HG03095 (cell line): Measurements from ENCODE around the gene KIF12.
"Not testable (repeated sequence)": the region's sequence is repeated elsewhere in the genome, so short reads cannot be mapped to it uniquely, and the experiment has no call there.

Source experiments
- ATAC-seq: cut with Tn5 transposase; IDR thresholded peaks from one replicate; pipeline ENCODE4 v1.9.1; 2021; ENCODE audit warnings: moderate library complexity; ENCODE audit not compliant: unreplicated experiment

Gene KIF12

DNA sequence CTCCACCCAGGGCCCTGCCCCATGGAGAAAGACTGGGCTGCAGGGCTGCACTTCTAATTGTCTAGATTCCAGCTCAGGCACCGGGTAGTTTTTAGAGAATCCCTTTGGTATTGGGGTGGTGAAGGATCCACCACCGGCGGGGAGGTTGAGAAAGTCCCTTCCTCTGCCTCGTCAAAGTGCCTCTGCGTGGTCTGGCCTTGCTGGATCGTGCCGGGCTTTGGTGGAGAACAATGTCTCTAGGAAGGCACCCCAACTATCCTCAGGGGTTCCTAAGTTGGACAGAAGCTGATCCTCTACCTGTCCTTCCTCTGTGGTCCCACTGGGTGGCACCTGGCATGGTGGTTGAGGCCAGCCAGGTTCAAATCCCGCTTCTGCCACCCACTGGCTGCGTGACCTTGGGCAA, 13.7 kb downstream of the KIF12 start:
- no peak for ATAC-seq

DNA sequence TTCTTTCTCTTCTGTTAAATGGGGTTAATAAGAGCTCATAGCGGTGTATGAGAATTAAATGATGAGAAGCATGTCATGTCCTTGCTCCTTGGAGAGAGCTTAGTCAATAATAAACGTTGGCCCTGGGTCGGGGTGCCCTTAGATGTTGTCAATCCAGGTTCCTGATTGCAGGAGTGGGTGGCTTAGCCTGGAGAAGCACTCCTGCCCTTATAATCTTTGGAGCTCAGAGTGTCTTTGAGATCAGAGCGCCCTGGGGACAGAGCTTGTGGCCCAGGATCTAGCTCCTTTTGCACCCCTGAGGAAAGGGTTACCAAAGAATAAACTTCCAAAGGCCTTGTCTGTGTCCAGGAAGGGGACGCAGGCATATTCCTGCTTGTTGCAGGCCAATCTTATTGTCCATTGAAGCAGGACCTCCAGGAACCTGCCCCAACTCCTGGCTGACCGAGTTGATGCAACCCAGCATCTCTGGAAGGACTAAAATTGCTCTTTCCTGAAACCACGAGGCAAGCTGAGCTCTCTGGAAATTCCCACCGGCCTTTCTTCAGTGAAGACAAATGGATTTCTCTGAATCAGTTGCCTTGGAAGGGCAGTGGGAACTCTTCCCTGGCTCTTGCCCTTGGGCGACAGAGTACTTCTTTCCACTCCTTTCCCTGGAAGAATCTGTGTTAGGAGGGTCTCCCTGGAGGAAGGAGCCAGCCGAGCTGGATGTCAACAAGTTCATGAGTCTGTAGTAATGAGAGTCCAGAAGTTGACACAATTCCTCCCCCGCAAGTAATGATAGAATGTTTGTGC, 14.6 kb downstream of the KIF12 start:
- ATAC-seq: no peak

DNA sequence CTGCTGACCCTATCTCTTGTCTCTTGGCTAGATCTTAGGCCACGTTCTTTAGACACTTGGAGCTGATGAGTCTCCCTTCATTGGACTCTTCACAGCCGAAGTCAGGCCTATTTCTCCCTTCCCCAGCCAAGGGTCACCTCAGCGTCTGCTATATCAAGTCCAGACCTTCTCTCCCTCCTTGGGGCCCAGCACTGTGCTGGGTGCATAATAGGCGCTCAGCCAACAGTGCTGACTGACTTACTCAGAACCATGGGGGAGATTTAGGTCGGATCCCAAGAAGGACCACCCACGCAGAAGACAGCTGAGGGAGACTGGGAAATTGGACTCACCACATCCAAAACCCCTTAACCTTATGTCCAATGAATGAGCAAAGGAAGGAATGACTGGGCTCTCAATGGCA, 15.4 kb downstream of the KIF12 start:
- ATAC-seq: no peak

DNA sequence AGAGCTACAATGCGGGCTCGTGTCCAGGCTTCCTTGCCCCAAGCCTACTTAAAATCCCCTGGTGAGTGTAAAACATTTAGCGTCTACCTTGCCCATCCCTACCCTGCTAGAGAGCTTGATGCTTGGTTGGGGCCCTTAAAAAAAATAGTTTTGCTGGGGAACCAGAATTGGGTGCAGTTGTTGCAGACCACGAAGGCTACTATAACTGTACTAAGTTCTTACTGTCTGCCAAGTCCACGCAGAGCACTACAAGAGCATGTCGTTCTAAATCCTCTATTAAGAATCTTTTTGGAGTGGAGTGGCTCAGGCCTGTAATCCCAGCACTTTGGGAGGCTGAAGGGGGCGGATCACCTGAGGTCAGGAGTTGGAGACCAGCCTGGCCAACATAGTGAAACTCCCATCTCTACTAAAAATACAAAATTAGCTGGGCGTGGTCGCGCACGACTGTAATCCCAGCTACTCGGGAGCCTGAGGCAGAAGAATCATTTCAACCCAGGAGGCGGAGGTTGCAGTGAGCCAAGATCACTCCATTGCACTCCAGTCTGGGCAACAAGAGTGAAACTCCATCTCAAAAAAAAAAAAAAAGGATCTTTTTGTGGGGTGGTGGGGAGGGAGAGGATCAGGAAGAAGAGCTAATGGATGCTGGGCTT, 16.2 kb downstream of the KIF12 start:
- not testable (repeated sequence) for ATAC-seq

DNA sequence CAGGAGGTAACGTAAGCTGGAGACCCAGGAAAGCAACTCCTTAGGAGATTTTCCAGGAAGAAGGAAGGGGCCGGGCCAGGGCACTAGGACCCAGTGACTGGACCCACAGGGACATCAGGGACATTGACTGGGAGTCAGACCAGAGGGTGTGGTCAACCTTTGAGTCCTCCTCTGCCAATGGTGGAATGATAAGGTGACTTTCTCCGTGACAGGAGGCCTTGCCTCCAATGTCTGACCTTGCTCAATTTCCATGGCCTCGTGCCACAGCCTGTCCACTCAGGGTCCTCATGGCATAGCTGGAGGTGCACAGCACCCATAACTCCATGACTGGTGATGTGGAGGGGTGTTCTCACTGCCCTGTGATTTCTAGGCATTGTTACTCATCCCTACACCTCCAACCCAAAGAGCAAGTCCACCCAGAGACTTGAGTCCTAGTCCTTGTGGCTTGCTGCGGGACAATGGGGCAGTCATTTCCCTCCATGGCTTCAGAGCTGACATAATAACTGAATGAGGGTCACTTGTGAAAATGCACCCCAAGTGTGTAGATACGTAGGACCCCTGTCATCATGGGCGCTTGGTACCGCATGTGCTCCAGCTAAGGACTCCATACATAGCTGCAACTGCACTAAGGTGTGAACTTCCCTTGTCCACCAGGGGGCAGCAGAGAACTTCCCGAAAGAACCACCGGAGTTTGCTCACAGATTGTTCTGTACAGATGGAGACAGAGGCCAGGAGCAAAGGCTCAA, 16.9 kb downstream of the KIF12 start:
- peak; percentile 77 for ATAC-seq

DNA sequence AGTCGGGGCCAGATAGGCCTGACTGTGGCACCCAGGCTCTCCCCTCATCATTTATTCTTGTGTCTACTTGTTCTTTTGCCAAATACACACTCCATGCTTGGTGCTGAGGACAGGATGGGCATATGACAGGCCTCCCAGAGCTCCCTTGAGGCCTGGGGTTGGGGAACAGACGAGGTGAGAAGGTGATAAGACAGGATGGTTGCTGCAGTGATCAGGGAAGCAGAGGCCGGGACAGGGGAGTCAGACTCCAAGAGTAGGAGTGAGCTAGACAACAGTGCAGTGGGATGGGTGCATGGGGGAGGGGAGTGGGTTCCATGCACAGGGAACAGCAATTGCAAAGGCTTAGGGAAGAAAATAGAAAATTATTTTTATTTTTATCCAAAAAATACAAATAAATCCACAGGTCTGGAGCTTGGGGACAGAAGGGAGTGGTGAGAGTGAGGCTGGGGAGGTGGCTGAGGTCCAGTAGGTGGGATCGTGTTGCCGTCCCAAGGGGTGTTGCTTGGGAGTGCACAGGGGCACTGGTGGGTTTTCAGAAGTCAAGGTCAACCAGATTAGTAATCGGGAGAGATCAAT, 17.6 kb downstream of the KIF12 start:
- no peak for ATAC-seq

DNA sequence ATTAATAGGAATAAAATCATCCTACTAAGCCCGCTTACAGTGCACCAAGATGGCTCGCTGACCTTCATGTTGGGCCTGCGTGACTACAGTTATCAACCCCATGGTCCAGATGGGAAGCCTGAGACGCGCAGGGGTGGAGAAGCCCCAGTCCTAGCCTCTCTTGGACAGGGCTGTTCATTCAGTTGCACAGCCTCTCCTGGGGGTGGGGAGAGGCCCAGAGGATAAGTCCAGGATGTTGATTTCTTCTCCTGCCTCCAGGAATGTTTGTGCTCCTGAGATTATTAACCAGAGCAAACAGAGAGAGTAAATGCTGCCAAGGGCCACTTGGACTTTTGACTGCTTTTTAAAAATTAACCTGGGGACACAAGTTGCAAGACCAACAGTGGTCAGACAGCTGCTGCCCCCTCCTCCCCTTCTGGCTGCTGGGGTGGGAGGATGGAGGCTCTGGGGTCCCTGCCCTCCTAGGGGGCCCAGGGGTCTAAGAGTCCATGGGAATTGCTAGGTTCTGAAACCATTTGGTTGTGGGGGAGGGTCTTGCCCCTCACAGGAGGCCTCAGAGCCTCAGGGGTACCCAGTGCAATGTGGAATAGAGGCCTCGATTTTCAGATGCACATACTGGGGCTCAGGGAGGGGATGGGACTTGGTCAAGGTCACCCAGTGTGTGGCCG, 18.2 kb downstream of the KIF12 start:
- no peak for ATAC-seq

DNA sequence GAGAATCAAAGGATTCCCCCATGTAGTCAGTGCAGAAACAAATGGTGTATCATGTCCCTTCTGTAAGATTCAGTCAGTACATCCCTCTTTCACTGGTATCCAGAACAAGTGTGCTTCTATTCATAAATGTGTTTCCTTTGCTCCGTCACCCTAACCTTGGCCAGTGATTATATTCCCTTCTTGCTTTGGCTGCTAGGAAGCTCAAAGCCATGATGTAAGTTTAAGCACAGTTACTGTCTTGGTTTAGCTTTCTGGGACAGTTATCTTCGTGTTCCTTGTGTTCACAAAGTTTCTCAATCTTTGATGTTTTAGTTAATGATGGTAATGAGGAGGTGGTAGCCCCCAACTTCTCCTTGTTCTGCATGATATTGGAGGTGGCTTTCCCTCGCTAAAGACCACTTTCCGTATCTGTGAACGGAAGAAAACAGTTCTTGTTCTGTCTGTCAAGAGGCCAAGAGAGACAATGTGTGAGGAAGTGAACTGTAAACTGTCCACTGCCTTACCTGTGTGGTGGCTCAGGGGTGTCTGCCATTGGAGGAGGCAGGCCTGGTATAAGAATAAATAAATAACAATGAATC, 18.8 kb downstream of the KIF12 start:
- no peak for ATAC-seq

DNA sequence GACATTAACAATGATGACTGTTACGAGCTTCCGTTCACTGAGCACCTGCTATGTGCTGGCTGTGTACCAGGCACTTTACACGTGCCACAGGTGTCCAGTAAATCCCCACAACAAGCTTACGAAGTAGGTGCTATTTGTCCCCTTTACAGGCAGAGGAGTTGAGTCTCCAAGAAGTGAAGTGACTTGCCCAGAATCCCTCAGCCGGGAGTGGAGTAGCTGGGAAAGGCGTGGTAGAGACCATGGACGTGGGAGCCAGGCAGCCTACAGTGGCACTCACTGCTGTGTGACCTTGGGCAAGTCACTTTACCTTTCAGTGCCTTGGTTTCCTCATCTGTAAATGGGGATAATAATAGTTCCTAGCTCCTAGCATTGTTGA, 20.3 kb downstream of the KIF12 start:
- no peak for ATAC-seq

DNA sequence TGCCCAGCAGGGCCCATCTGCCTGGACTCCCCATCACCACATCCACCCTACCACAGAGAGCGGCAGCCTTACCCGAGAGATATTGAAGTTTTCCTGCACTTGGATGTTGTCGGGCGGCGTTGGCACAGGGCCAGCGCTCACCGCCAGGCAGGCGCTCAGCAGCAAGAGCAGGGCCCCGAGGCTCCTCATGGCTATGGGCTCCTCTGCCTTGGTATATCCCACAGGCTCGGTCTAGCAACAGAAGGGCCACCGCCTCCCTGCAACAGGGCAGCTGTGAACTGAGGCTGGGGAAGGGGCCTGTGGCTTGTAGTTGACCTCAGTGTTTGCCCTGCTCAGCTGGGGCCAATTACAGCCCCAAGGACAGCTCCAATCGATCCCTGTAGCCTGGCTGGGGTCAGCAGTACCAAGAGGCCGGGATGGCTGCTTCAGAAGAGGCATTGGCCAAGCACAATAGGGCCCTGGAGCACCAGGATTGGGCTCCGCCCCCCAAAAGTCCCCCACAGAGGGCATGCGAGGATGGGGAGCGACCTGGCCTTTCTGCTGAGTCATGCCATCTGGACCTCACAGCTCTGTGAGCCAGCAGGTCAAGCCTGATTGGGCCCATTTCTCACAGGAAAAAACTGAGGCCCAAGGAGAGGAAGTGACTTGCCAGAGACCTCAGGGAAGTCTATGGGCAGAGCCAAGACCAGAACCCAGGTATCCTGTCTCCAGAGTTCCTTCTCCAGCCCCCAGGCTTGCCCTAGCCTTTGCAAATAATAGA, 20.9 kb downstream of the KIF12 start, which contains the start of gene AMBP:
AMBP (minus strand) TSS at position 280 of the 760 bp plus-strand sequence; CDS start at position 189, 91 bp downstream.
- no peak for ATAC-seq

DNA sequence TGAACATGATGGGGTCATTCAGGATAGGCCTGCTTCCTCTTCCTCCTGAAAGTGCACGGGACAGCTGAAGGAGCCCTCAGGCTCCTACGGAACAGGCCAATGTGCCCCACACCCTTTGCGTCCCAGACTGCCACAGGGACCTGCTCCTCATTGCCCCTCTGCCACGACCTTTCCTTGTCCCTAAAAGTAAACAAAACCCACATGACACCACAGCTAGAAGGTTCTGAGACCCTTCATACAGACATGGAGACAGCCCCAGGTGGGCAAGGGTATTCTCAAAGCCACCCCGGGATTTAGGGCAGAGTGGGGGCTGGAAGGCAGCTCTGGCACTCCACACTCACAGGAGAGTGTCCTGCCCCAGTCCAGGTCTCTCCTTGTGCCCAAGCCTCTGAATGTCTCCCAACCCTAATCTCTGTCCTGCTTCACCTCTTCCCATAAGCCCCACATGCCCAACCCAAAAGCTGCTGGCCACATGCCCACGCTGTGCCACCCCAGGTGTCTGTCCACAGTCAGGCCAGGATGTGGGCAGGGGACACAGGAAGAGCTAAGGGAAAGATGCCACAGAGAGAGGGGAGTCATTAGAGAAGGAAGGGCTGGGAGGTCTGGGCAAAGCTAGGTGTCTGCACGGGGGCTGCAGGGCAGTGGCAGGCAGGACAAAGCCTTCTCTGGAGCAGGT, 21.8 kb downstream of the KIF12 start:
- no peak for ATAC-seq

DNA sequence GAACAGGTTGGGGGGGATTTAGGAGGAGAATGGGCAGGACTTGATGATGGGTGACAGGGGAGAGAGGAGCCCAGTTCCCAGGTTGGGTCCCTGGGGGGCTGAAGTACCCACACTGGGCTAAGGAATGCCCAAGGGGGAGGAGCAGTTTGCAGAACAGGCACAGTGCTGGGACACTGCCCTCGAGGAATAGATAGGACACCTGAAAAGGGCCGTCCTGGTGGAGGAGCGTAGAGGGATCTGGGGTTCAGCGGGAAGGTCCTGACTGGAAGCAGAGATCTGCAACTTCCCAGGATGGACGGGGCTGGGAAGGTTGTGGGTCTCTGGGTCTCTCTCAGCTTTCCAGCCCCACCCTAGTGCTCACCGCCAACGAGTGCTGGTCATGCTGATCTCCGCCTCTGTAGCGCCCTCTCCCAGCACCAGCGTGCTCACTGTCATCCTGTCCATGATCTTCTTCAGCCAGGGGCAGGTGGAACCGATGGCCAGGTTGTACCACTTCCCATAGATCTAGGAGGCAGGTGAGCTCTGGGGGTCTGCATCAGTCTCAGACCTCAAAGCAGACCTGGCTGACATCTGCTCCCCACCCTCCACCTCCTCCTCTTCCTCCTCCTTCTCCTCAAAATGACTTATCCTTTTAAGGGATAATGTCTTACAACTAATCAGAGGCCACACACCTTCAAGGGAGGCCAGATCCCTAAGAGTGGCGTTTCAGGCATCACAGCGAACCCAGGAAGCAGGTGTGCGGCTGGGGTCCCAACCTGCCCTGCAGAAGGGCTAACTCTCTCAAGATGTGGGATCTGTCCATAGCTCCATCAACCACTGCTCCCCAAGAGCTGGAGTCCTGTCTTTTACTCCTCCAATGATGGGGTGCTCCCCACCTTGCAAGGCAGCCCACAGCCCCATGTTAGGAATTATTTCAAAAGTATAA, 22.6 kb downstream of the KIF12 start:
- no peak for ATAC-seq

DNA sequence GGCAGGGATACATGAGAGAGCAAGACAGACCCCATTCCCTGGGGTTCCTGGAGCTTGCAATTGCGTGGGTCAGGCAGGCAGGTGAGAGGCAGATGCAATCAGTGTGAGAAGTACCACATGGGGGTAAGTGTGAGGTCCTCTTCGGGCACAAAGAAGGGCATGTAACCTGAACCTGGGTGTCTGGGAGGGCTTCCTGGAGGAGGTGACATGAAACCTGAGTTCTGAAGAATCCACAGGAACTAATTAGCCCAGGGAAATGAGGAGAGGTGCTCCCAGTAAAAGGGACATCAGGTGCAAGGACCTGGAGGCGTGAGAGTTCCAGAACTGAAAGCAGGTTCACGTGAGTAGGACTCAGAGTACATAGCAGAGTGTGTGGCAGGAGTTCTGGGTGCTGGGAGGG, 23.5 kb downstream of the KIF12 start:
- ATAC-seq: no peak

DNA sequence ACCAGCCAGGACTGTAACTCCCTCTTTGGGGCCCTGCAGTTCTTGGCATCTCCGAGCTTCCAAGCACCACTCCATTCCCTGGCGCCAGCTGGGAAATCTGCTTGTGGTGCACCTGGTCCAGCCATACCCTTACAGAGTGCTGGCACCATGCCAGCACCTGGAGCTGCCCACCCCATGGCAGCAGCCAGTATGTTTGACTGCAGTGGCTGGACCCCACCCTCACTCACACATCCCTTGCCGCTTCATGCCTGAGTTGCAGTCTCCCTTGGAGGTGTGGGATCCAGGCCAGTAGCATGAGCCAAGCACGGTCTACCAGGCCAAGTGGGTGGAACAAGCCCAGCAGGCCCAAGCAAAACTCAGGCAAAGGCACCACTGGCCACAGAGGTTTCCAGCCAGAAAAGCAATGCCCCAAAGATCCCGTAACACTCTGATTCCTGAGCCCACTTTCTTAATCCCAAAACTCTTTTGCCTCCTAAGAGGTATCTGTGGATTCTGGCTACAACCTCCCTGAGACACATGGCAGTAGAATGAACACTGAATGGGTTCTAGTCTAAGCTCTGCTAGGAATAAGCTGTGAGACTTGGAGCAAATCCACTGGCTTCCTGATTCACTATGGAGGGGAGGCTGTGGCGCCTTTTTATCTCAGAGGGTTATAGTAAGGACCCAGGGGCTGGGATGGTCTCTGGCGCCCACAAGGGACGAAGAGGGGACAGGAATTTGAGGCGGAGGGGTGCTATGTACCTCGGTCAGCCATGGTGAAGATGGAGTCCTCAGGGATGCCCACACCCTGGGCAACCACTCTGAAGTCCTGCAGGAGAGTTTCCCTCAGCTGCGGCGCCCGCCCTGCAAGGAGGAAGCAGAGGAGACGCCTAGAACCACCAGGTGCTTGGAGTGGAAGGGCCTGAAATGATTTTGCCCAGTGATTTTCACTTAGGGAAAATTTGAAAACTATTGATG, 26.6 kb downstream of the KIF12 start:
- no peak for ATAC-seq

DNA sequence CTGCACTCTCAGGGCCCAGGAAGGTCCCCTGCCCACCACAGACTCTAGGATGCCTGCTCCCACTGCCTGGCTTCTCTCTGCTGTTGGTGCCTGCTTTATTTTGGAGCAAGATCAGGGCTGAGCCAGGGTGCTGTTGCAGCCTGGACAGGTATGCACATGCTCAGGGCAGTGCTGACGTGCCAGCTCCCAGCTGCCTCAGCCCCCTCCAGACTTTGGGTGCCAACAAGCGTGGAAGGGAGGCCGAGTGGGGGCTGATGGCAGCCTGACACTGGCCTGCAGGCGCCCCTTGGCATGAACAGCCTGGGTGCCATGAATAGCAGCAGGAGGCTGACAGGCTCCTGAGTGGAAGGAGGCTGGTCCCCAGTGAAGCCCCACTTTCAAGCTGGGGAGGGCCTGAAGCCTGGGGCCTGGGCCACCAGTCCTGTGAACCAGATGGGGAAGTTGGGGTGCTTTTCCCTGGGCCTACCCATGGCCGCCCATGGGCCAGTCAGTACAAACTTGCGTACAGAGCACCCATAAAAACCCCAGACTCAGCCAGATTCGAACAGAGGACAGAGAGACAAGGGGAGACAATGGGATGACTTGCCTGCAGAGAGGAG, 27.8 kb downstream of the KIF12 start:
- no peak for ATAC-seq

DNA sequence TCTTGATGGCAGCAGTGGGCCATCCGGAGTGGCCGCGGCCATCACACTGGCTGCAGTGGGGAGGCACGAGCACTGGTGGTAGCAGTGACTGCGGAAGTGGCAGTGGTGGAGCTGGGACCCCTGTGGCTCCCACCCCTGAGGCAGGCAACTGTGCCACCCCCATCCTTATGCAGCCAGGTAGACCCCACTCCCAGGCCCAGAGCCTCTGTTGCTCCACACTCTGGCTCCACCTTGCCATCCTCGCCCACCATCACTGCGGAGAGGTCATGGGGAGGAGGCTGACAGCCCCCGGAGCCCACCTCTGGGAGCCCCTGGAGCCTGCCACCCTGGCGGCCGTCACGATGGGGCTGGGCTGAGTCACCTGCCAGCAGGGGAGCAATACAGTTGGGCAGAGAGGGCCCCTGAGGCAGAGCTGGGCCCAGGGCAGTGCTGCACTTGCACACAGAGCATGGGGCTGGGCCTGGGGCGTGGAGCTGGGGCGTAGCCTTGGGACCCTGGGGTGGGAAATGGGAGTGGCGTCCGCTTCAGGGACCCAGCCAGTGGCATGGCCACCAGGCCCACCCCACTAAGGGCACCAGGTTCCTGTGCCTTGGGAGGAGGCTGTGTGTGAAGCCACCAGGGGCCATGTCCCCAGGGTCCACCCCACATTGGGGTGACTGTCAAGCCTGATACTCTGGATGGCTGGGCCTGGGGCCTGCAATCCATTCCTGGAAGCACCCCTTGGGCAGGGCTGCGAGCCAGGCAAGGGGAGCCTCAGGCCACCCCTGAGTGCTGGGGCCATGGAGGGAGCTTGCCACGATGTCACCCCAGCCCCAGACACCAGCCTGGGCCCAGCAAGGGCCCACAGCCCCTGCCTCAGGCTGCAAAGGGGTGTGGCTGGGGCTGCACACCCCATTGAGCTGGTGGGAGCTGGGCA, 28.6 kb downstream of the KIF12 start:
- no peak for ATAC-seq
